C4-2B (cell line): ENCODE results near the gene SND1.

Experiments used
- H3K27ac ChIP-seq: fragments of 450-650 bp; 2 replicates; pipeline ENCODE4 v1.5.1; 2017
- CTCF ChIP-seq: fragments of 450-650 bp; conservative IDR thresholded peaks from 2 replicates; pipeline ENCODE4 v1.5.1; 2017; ENCODE audit warnings: mild to moderate bottlenecking
- ZFX ChIP-seq: fragments of 450-650 bp; IDR thresholded peaks from 2 replicates; pipeline ENCODE4 v1.6.1; 2017

The SND1 gene

GRCh38 chr7:127888825-127889224 lies 236.8 kb downstream of the SND1 start:
- TF ChIP-seq ZFX (no peak), CTCF (no peak)
- H3K27ac ChIP-seq, result no peak overlapping the region

GRCh38 chr7:127889677-127890076 lies 237.7 kb downstream of the SND1 start:
- no peak overlapping the region for H3K27ac ChIP-seq
- TF ChIP-seq CTCF (no peak), ZFX (no peak)

GRCh38 chr7:127890726-127891125 lies 238.7 kb downstream of the SND1 start:
- no peak for TF ChIP-seq CTCF
- TF ChIP-seq ZFX, result no peak

GRCh38 chr7:127891144-127891543 lies 239.2 kb downstream of the SND1 start:
- H3K27ac ChIP-seq, result no peak overlapping the region; the same call in 1 of the 2 replicates
- TF ChIP-seq CTCF, result no peak
- TF ChIP-seq ZFX, result no peak

More at GRCh38 chr7:127890726-127891125, 238.7 kb downstream of the SND1 start:
- no peak overlapping the region; the same call in 1 of the 2 replicates for H3K27ac ChIP-seq

GRCh38 chr7:127891854-127892438 lies 240.0 kb downstream of the SND1 start:
- TF ChIP-seq ZFX (no peak), CTCF (no peak)
- no peak overlapping the region for H3K27ac ChIP-seq

- H3K27ac ChIP-seq, result no peak overlapping the region
Observed at GRCh38 chr7:127892488-127893314, 240.7 kb downstream of the SND1 start.

More at GRCh38 chr7:127892488-127893314, 240.7 kb downstream of the SND1 start:
- TF ChIP-seq ZFX, result no peak
- TF ChIP-seq CTCF, result no peak
